HG02943 (cell line): ENCODE measurements around the gene INIP.
A peak's percentile ranks its signal among the peaks of the same experiment; 100 is the strongest.
"Not testable (repeated sequence)": the region's sequence is repeated elsewhere in the genome, so short reads cannot be mapped to it uniquely, and the experiment has no call there.

ENCODE experiments used
- ATAC-seq: cut with Tn5 transposase; IDR thresholded peaks from one replicate; pipeline ENCODE4 v1.9.1; 2021; ENCODE audit warnings: mild to moderate bottlenecking, low read depth, moderate library complexity; ENCODE audit not compliant: unreplicated experiment

Gene INIP

DNA sequence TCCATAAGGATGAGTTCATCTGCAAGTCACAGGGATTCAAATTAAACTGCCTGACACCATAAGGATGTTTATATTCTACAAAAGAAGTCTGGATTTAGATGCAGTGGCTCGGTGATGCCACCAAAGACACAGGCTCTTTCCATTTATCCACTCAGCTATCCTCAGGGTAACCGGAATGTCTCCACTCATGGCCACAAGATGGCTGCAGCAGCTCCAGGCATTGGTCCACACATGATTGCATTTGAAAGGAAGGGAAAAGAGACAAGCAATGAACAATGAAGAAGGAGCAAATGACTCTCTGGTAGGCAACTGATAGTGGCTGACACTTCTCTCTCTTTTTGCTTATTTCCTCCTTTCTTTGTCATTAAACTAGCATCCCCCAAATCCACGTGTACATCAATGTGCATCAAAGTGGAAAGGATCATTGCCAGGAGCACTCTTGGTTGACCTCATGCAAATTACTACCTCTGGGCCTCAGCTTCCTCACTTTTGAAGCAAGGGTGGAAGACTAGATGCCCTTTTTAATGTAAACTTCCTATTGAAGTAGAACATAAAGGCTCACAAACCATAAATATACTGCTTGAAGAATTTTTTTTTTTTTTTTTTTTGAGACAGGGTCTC is 25.4 kb upstream of the INIP start:
- ATAC-seq = no peak

DNA sequence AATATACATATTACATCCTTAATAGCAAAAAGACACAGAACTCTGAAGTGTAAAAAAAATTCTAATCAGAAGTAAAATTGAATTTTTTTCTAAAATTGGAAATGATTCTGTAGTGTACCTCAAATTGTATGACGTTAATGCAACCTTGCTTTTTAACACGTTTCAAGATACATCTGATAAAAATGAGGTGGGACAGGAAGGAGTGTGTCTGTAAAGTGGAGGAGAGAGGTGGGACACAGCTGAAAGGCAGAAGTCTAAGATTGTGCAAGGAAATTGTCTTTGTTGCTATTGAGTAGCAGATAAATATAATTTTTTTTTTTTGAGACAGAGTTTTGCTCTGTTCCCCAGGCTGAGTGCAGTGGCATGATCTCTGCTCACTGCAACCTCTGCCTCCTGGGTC is 17.0 kb upstream of the INIP start:
- ATAC-seq = no peak

DNA sequence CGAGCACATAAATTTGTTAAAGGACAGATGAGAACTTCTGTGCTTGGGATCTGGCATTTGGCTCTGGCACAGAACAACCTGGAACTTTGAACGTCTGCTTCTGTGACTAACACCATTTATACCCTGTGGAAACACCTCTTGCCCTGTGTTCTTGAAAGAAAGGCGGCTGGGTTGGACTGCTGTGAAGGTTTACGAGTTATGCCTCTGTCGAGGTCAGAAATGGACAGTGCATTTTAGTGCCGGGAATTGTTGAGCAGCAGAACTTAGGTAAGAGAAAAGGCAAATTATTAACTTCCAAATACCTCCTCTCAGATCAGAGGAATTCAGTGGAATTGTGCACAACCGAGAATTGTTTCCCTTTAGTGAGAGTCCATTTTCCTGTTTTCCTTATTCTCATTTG is 14.1 kb upstream of the INIP start:
- no peak for ATAC-seq

DNA sequence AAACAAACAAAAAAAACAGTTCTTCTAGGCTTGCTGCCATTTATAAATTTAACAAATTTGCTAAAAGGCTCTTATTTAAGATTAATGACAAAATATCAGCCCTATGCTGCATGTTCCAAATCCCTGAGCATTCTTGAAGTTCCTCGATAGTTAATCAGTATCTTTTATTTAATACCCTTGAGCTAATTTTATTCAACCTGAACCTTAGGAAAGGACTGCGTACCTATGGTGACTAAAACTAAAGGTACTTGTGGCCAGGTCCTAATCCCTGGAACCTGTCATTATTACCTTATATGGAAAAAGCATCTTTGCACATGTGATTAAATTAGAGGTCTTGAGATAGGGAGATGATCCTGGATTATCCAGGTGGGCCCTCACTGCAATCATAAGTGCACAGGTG is 10.5 kb upstream of the INIP start:
- no peak for ATAC-seq

- no peak for ATAC-seq
Measured at GRCh38 chr9:112726428-112726827, 8.5 kb upstream of the INIP start.

DNA sequence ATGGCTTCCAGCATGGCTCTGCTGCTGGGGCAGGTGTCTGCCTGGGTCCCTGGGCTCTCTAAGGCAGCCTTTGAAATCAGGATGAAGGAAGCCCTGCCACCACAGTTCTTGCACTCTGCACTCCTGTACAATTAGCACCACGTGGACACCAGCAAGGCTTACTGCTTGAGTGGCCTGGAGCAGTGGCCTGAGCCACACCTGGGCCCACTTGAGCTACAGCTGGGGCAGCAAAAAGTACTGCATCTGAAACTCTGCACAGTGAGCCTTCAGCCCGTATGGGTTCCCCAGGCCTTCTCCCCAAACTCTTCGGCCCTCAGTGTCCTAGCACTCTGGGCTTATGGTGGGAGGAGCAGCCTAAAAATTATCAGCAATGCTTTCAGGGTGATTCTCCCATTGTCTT is 8.0 kb upstream of the INIP start:
- ATAC-seq = no peak

DNA sequence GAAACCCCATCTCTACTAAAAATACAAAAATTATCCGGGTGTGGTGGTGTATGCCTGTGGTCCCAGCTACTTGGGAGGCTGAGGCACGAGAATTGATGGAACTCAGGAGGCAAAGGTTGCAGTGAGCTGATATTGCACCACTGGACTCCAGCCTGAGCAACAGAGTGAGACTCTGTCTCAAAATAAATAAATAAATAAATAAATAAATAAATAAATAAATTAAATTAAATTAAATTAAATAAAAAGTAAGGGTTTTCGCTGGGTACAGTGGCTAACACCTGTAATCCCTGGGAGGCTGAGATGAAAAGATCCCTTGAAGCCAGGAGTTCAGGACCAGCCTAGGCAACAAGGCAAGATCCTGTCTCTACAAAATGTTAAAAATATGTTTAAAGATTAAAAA is 4.8 kb upstream of the INIP start:
- not testable (repeated sequence) for ATAC-seq

- ATAC-seq = no peak
Measured at GRCh38 chr9:112720113-112720780, 2.3 kb upstream of the INIP start.

DNA sequence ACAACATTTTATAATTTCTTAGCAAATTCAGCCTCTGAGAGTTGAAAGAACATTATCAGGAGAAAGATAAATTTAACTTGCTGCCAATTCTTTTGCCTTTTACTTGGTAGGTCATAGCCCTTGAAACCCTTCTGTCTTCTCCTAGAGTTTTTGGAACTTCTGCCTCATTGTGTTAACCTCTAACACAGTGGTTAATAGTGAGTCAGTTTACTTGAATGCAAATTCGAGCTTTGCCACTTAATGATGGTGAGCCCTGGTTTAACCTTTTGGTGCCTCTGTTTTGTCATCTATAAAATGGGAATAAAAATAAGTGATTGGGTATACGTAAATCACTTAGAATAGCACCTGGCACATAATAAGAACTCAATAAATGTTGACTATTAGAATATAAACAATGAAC is 1.8 kb upstream of the INIP start:
- no peak for ATAC-seq

DNA sequence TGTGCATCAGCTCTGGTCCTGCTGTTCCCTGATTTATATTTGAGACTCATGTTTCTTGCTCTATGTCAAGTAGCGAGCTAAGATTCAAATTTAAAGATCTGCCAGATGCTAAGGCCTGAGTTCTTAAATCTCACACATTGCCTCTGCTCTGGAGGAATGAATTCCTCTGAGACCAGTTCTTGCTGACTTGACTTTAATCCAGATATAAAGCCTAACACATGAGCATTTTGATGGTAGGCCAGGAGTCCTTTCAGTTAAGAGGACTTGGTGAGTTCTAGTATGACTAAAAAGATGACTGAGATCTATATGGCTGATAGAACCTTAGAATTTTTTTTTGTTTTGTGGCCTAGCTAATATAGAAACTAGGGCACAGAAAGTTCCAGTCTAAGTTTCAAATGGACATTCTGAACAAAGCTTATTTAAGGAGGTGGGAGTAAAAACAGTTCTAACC is 1.3 kb upstream of the INIP start:
- ATAC-seq = no peak

DNA sequence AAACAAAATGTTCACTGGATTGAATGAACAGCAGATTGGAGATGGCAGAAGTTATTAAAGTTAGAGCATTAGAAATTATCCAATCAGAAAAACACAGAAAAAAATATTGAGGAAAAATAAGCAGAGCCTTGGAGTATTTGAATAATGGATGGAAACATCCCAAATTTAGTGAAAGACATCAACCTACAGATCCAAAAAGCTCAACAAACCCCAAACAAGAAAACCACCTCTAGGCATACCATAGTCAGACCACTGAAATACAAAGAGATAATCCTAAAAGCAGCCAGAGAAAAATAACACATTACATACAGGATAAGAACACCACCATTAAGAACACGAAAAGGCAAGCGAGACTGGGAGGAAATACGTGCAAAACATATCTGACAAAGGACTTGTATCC is 5.2 kb downstream of the INIP start:
- ATAC-seq = no peak

DNA sequence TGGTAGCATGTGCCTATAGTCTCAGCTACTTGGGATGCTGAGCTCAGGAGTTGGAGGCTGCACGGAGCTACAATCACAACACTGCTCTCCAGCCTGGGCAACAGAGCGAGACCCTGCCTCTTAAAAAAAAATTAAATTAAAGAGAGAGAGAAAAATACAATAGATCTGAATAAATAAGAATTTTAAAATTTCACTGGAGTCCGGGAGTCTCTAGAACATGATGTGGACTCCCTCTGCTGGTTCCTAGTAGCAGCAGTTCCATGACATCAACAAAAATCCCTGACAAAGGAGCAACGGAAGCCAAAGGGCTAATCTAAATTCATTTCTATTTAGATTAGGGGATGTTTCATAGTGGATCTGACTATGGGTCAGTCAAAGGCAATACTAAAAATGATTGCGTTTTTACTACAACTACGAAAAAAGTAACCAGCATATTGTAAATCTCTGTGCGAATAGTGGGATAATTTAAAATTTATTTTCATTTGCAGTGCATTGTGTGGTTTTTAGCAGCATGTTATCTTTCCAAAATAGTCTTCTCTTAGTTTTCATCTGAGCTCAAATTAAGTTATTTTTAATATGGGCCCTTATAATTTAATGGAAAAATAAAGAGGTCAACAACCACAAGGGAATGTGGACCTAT is 6.7 kb downstream of the INIP start:
- no peak for ATAC-seq

DNA sequence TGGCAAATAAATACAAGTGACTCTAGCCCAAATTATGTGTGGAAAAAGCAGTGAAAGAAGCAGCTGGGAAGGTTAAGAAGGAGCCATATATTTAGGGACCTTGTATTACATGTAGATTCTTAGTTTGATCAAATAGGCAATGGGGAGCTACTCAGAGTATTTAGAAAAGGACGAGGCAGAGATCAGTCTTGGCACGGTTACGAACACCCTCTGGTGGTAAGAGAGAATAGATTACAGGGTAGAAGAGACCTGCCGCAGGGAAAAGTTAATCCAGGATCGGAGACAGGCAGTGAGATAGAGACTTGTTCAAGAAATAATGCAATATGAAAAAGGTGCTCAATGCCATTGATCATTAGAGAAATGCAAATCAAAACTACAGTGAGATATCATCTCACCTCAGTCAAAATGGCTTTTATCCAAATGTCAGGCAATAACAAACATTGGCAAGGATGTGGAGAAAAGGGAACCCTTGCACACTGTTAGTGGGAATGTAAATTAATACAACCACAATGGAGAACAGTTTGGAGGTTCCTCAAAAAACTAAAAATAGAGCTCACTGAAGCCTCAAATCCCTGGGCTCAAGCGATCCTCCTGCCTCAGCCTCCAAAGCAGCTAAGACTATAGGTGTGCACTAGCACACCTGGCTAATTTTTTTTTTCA is 12.0 kb downstream of the INIP start:
- no peak for ATAC-seq

DNA sequence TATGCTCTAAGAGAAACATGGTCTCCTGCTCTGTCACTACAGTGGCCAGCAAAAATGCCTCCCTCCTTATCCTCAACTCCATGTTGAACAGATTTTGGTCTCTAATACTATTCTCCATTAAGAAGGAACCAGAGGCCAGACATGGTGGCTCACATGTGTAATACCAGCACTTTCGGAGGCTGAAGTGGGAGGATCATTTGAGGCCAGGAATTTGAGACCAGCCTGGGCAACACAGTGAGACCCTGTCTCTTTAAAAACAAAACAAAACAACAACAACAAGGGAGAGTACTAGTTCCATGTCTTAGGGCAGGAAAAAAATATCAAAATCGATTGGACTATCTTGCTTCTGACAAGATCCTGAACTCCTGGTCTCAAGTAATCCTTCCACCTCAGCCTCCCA is 14.6 kb downstream of the INIP start:
- ATAC-seq = no peak

DNA sequence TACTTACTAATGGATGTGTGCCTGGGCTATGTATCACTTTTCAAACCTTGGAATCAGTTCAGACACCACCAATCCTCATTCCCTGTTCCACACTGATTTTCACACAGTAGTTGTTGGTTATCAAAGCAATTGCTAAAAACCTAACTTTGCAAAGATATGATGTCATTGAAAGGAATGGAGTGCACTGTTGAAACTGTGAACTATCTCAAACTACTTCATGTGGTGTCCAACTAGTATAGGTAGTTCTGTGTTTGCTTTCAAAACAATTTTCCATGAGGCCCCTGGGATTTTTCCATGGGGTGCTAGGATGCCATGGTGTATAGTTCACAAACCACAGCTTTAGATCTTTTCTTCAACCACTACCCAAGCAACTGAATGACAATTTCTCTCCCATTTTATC is 17.8 kb downstream of the INIP start:
- ATAC-seq = no peak

GRCh38 chr9:112699230-112699629 is 18.7 kb downstream of the INIP start:
- peak; percentile 67 for ATAC-seq

GRCh38 chr9:112696461-112696860 is 21.5 kb downstream of the INIP start:
- no peak for ATAC-seq

GRCh38 chr9:112694706-112695555 is 23.0 kb downstream of the INIP start:
- ATAC-seq = no peak

DNA sequence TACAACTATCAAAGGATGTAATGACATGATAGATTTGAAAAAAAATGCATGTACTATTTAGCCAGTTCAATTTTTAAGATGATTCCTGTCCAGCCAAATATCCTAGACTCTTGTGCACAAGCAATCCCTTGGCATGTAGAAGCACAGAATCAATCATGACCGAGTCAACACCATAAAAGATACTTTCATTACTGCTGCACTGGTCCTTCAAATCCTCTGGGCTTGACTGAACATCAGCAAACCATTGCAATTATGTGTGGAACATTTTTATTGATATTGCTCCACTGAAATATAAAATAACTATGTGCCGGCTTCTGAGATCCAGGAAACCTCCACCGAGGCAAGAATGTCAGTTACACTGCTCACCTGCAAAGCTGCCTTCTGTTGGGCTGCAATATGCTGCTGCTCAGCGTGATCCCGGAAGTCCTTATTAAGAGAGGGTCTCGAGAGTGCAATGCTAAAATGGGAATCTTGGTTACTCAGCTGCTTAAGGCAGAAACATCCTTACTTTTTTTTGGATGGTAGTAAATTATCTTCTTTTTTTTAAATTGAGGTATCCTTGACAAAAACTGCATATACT is 28.7 kb downstream of the INIP start:
- ATAC-seq = no peak

GRCh38 chr9:112680731-112681402 is 37.0 kb downstream of the INIP start:
- ATAC-seq = no peak
